Measurements from ENCODE around the gene CEP350.

- TF ChIP-seq, protein P1, sequence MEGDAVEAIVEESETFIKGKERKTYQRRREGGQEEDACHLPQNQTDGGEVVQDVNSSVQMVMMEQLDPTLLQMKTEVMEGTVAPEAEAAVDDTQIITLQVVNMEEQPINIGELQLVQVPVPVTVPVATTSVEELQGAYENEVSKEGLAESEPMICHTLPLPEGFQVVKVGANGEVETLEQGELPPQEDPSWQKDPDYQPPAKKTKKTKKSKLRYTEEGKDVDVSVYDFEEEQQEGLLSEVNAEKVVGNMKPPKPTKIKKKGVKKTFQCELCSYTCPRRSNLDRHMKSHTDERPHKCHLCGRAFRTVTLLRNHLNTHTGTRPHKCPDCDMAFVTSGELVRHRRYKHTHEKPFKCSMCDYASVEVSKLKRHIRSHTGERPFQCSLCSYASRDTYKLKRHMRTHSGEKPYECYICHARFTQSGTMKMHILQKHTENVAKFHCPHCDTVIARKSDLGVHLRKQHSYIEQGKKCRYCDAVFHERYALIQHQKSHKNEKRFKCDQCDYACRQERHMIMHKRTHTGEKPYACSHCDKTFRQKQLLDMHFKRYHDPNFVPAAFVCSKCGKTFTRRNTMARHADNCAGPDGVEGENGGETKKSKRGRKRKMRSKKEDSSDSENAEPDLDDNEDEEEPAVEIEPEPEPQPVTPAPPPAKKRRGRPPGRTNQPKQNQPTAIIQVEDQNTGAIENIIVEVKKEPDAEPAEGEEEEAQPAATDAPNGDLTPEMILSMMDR (conservative IDR thresholded peaks at IDR 0.05; ENCODE audit: low read length) = no peak
- TF ChIP-seq EZH2phosphoT487 (IDR thresholded peaks at IDR 0.05; ENCODE audit: borderline replicate concordance, low read depth, low read length) = no peak
Observed at GRCh38 chr1:180112984-180113647, 158.5 kb downstream of the CEP350 start.
